ENCODE results near the gene MATN3. TPM values are rescaled to one million over a fixed set of nuclear protein-coding genes. Genes with fewer than 3 reads are reported as not detected.

Gene MATN3
- total RNA-seq, 2 donors from 2014 or later = 1.2 to 2.9 TPM

DNA sequence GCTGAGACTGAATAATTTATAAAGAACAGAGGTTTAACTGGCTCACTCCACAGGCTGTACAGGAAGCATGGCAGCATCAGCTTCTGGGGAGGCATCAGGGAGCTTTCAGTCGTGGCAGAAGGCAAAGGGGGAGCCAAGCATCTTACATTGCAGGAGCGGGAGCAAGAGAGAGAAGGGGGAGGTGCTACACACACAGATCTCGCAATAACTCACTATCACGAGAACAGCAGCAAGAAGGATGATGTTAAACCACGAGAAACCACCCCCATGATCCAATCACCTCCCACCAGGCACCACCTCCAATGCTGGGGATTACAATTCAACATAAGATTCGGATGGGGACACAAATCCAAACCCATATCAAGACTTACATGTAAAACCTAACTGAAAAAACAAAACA, 17.8 kb upstream of the MATN3 start:
- DNase-seq (ENCODE audit: low spot score) = no peak
- Histone ChIP-seq H3K27me3 (replicated peaks; ENCODE audit: insufficient read depth) (no peaks in the 10 kb centered on the region), H3K27ac (no peak overlapping the region), H3K36me3 (peaks cover 2 to 9% of the 10 kb centered on the region in 2 donors), H3K9me3 (no peaks in the 10 kb centered on the region), H3K4me1 (replicated peaks) (no peaks in the 10 kb centered on the region), H3K4me3 (no peak overlapping the region)
- intact Hi-C loops (cut with DNase I) = no loop called here
- WGBS = 99% methylated on average over 6 of the region's 6 CpGs
- TF ChIP-seq, protein P1, sequence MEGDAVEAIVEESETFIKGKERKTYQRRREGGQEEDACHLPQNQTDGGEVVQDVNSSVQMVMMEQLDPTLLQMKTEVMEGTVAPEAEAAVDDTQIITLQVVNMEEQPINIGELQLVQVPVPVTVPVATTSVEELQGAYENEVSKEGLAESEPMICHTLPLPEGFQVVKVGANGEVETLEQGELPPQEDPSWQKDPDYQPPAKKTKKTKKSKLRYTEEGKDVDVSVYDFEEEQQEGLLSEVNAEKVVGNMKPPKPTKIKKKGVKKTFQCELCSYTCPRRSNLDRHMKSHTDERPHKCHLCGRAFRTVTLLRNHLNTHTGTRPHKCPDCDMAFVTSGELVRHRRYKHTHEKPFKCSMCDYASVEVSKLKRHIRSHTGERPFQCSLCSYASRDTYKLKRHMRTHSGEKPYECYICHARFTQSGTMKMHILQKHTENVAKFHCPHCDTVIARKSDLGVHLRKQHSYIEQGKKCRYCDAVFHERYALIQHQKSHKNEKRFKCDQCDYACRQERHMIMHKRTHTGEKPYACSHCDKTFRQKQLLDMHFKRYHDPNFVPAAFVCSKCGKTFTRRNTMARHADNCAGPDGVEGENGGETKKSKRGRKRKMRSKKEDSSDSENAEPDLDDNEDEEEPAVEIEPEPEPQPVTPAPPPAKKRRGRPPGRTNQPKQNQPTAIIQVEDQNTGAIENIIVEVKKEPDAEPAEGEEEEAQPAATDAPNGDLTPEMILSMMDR (IDR thresholded peaks at IDR 0.05) = no peak
- TF ChIP-seq POLR2AphosphoS5 (IDR thresholded peaks at IDR 0.05) (no peak), POLR2A (IDR thresholded peaks at IDR 0.05) (no peak)

- Histone ChIP-seq H3K27me3 (replicated peaks; ENCODE audit: insufficient read depth) (no peaks in the 10 kb centered on the region), H3K4me3 (no peak overlapping the region), H3K36me3 (no peaks in the 10 kb centered on the region), H3K27ac (peak overlapping the region in 1 of 2 donors; percentile 35), H3K9me3 (no peaks in the 10 kb centered on the region), H3K4me1 (replicated peaks) (no peaks in the 10 kb centered on the region)
- 54% methylated on average over 3 of the region's 3 CpGs for WGBS
- intact Hi-C loops (cut with DNase I) = no loop called here
- no peak for DNase-seq (ENCODE audit: low spot score)
- peak; percentile 19 for TF ChIP-seq POLR2AphosphoS5 (IDR thresholded peaks at IDR 0.05)
- TF ChIP-seq, protein P1 (IDR thresholded peaks at IDR 0.05) = no peak
Observed at GRCh38 chr2:20027705-20028434, 15.4 kb upstream of the MATN3 start.

- no peaks in the 10 kb centered on the region for H3K9me3 ChIP-seq
- H3K4me1 ChIP-seq (replicated peaks) = no peaks in the 10 kb centered on the region
- H3K36me3 ChIP-seq = no peaks in the 10 kb centered on the region
- peak overlapping the region in 1 of 2 donors; percentile 35 for H3K27ac ChIP-seq
- no peak for DNase-seq (ENCODE audit: low spot score)
- no peak overlapping the region for H3K4me3 ChIP-seq
- TF ChIP-seq POLR2A (IDR thresholded peaks at IDR 0.05) (no peak), POLR2AphosphoS5 (IDR thresholded peaks at IDR 0.05) (no peak)
- TF ChIP-seq, protein P1 (IDR thresholded peaks at IDR 0.05) = no peak
- no peaks in the 10 kb centered on the region for H3K27me3 ChIP-seq (replicated peaks; ENCODE audit: insufficient read depth)
- intact Hi-C loops (cut with DNase I) = no loop called here
- WGBS = 46% methylated on average over 4 of the region's 4 CpGs
Observed at GRCh38 chr2:20027260-20027677, 14.8 kb upstream of the MATN3 start.

DNA sequence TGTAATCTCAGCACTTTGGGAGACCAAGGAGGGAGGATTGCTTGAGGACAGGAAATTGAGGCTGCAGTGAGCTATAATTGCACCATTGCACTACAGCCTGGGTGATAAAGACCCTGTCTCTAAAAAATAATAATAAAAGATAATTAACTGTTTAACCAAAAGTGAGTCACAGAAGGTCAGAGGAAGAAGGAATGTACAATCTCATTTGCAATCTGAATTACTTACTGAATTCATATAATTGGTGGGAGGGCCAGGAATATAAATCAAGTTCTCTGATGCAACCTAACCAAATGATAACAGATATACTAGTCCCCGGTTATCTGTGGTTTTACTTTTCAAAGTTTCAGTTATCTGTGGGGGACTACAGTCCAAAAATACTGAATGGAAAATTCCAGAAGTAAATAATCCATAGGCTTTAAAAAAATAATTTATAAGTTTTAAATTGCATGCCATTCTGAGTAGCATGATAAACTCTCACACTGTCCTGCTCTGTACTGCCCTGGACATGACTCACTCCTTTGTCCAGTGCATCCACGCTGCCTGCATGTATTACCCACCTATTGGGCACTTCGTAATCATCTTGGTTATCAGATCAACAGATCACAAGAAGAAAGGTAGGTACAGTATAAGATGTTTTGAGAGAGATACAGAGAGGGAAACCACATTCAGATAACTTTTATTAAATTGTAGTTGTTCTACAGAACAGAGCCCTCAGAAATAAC, 12.8 kb upstream of the MATN3 start:
- no peak overlapping the region for H3K4me3 ChIP-seq
- no peak for DNase-seq (ENCODE audit: low spot score)
- TF ChIP-seq, protein P1 (IDR thresholded peaks at IDR 0.05) = no peak
- TF ChIP-seq POLR2AphosphoS5 (IDR thresholded peaks at IDR 0.05) (no peak), POLR2A (IDR thresholded peaks at IDR 0.05) (no peak)
- no peaks in the 10 kb centered on the region for H3K4me1 ChIP-seq (replicated peaks)
- H3K27ac ChIP-seq = no peak overlapping the region
- H3K27me3 ChIP-seq (replicated peaks; ENCODE audit: insufficient read depth) = no peaks in the 10 kb centered on the region
- intact Hi-C loops (cut with DNase I) = no loop called here
- H3K9me3 ChIP-seq = no peaks in the 10 kb centered on the region
- WGBS = 87% methylated on average over 3 of the region's 3 CpGs
- H3K36me3 ChIP-seq = no peaks in the 10 kb centered on the region
